ENCODE results near the gene NPC1L1.

DNA sequence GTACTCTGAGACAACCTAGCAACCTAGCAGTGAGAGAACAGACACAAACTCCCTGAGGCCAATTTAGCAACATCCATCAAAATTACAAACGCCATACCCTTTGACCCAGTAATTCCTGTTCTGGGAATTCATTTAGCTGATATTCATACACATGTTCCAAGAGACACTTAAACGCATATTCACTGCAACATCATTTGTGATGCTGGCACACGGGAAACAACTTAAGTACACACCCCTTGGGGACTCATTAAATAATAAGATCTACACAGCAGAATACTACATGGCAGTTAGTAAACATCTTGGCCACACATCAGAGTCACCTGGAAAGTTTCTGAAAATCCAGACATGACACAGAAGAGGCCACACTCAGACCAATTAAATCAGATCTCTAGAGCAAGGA, 68.3 kb downstream of the NPC1L1 start:
- TF ChIP-seq, protein P1, sequence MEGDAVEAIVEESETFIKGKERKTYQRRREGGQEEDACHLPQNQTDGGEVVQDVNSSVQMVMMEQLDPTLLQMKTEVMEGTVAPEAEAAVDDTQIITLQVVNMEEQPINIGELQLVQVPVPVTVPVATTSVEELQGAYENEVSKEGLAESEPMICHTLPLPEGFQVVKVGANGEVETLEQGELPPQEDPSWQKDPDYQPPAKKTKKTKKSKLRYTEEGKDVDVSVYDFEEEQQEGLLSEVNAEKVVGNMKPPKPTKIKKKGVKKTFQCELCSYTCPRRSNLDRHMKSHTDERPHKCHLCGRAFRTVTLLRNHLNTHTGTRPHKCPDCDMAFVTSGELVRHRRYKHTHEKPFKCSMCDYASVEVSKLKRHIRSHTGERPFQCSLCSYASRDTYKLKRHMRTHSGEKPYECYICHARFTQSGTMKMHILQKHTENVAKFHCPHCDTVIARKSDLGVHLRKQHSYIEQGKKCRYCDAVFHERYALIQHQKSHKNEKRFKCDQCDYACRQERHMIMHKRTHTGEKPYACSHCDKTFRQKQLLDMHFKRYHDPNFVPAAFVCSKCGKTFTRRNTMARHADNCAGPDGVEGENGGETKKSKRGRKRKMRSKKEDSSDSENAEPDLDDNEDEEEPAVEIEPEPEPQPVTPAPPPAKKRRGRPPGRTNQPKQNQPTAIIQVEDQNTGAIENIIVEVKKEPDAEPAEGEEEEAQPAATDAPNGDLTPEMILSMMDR (conservative IDR thresholded peaks at IDR 0.05 in 1 of 2, IDR thresholded peaks at IDR 0.05 in 1 of 2; ENCODE audit: extremely low read depth in 1 of 2, insufficient read depth in 1 of 2, low read depth in 1 of 2, low read length in 2 of 2), result no peak
- no peak for TF ChIP-seq EZH2 (IDR thresholded peaks at IDR 0.05; ENCODE audit: borderline replicate concordance, low read length)
